Body of pancreas (tissue), 4 donors: Measurements from ENCODE around the gene MYCL.

Experiments
- POLR2A ChIP-seq, 3 donors: fragments of 450-650 bp; IDR thresholded peaks; one replicate each; pipeline ENCODE4 v1.6.1; 2016; ENCODE audit warnings: antibody characterized with exemption in 3 of 3, mild to moderate bottlenecking in 2 of 3
- TF ChIP-seq, protein P1 (sequence below), 7 experiments: fragments of 450-650 bp in 4 of 7; fragments of 200-600 bp in 3 of 7; sonication (generic) in 3 of 7; IDR thresholded peaks; one replicate each; pipeline ENCODE4 v1.5.1; 2016 to 2019; ENCODE audit warnings: antibody characterized with exemption in 7 of 7

DNA sequence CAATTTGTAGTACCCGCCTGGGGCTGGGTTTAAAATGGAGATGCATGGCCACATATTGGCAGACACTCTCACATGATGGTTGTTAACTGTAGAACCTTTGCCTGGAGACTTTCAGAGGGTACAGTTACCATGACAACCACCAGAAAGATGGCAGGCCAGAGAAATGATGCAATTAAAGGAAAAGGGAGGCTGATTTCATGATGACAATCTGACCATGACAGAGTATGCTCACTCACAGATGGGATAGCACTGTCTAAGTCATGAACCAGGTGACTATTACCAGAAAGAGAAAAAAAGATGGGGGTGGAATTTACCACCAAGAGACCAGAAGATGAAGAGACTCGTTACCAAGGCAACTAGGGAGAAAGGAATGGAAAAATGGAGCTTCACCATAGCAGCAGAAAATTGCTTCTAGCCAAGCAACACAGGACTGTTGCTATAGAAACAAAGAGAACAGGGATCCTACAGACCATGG lies 14.9 kb downstream of the MYCL start:
- TF ChIP-seq, protein P1, sequence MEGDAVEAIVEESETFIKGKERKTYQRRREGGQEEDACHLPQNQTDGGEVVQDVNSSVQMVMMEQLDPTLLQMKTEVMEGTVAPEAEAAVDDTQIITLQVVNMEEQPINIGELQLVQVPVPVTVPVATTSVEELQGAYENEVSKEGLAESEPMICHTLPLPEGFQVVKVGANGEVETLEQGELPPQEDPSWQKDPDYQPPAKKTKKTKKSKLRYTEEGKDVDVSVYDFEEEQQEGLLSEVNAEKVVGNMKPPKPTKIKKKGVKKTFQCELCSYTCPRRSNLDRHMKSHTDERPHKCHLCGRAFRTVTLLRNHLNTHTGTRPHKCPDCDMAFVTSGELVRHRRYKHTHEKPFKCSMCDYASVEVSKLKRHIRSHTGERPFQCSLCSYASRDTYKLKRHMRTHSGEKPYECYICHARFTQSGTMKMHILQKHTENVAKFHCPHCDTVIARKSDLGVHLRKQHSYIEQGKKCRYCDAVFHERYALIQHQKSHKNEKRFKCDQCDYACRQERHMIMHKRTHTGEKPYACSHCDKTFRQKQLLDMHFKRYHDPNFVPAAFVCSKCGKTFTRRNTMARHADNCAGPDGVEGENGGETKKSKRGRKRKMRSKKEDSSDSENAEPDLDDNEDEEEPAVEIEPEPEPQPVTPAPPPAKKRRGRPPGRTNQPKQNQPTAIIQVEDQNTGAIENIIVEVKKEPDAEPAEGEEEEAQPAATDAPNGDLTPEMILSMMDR (IDR thresholded peaks at IDR 0.05) = no peak
- no peak for TF ChIP-seq POLR2A (IDR thresholded peaks at IDR 0.05)
